Calu3 (cell line): ENCODE measurements around the gene ASRGL1. TPM values are rescaled to one million over a fixed set of nuclear protein-coding genes. Genes with fewer than 3 reads are reported as not detected.

Experiments used
- BruUV-seq: library from RNA; stranded (reverse); fragments of 400-500 nt; replicated peaks from 2 replicates; lab custom pipeline; 2021; lab: Mats Ljungman, UMichigan
- CTCF ChIA-PET: fragments of 300-600 bp; sonication (Branson Sonifier 250); formaldehyde crosslinking; loops from one replicate; lab custom pipeline; 2022; ENCODE audit warnings: antibody characterized with exemption; lab: Charles Lee
- DNase-seq: peaks from one replicate; pipeline ENCODE4 v3.0.0; 2022
- H3K27ac Mint-ChIP-seq: one replicate; pipeline ENCODE4 v1.8.0; 2022; ENCODE audit warnings: mixed read lengths; ENCODE audit not compliant: unreplicated experiment
- H3K27me3 Mint-ChIP-seq: one replicate; pipeline ENCODE4 v1.8.0; 2022; ENCODE audit warnings: mixed read lengths; ENCODE audit not compliant: unreplicated experiment
- H3K36me3 Mint-ChIP-seq: one replicate; pipeline ENCODE4 v1.8.0; 2022; ENCODE audit warnings: mild to moderate bottlenecking, moderate library complexity, mixed read lengths; ENCODE audit not compliant: insufficient read depth, unreplicated experiment
- H3K4me1 Mint-ChIP-seq: one replicate; pipeline ENCODE4 v1.8.0; 2022; ENCODE audit warnings: mild to moderate bottlenecking, low read depth, mixed read lengths; ENCODE audit not compliant: unreplicated experiment
- H3K4me3 Mint-ChIP-seq: one replicate; pipeline ENCODE4 v1.8.0; 2022; ENCODE audit warnings: mild to moderate bottlenecking, low read depth, moderate library complexity, mixed read lengths; ENCODE audit not compliant: unreplicated experiment
- H3K9me3 Mint-ChIP-seq: one replicate; pipeline ENCODE4 v1.8.0; 2022; ENCODE audit warnings: low read depth, mixed read lengths; ENCODE audit not compliant: unreplicated experiment
- intact Hi-C: fragments of 100-400 bp; cut with micrococcal nuclease; formaldehyde crosslinking; loops from one replicate; pipeline ENCODE4 v1.10.0; 2022; ENCODE audit not compliant: unreplicated experiment
- total RNA-seq: library from RNA; stranded (reverse); gene quantifications from 2 replicates; pipeline ENCODE4 v1.2.3, GENCODE V29; 2022
- TF ChIP-seq, protein P1 (sequence below): fragments of 200-600 bp; IDR thresholded peaks from one replicate; pipeline ENCODE4 v1.8.0; 2022; ENCODE audit warnings: antibody characterized with exemption; ENCODE audit not compliant: unreplicated experiment

Gene ASRGL1
- total RNA-seq, 1 experiment from 2014 or later = 30.3 TPM

DNA sequence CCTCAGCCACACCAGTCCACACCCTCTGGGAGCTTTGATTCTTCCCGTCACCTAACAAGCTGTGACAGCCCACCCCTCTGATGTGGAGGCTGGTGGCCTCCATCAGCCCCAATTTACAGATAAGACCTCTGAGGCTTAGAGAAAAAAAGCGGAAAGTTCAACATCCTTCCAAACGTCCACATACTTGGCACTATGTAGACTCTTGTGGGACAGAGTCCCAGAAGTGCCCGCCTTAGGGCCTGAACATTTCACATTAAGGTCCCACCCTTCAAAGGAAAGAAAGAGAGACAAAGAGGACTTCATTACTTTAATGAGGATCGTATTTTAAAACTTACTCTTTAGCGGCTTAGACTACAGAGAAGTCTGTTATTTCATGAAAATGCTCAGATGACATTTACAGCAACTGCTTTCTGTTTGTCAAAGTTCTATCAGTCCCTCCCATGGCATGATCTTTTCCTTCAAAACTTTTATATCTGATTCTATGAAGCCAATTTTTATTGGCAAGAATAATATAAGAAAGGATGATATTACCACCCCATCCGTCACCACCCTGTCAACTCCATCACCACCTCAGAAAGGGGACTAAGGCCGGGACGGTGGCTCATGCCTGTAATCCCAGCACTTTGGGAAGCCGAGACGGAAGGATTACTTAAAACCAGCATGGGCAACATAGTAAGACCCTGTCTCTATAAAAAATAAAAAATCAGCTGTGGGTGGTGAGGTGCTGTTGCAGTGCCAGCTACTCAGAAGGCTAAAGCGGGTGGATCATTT, 65.9 kb downstream of the ASRGL1 start:
- intact Hi-C loops = no loop called here
- peaks cover 9% of the 10 kb centered on the region for H3K4me1 Mint-ChIP-seq
- no TSS peak for BruUV-seq
- H3K27me3 Mint-ChIP-seq = peaks cover 37% of the 10 kb centered on the region
- CTCF ChIA-PET = interaction anchor here (0.7 kb wide), 1 partner anchor 23 kb away, joined by 3 read pairs; no protein-coding TSS in a partner anchor
- no peaks in the 10 kb centered on the region for H3K9me3 Mint-ChIP-seq
- H3K27ac Mint-ChIP-seq = no peak overlapping the region
- TF ChIP-seq, protein P1, sequence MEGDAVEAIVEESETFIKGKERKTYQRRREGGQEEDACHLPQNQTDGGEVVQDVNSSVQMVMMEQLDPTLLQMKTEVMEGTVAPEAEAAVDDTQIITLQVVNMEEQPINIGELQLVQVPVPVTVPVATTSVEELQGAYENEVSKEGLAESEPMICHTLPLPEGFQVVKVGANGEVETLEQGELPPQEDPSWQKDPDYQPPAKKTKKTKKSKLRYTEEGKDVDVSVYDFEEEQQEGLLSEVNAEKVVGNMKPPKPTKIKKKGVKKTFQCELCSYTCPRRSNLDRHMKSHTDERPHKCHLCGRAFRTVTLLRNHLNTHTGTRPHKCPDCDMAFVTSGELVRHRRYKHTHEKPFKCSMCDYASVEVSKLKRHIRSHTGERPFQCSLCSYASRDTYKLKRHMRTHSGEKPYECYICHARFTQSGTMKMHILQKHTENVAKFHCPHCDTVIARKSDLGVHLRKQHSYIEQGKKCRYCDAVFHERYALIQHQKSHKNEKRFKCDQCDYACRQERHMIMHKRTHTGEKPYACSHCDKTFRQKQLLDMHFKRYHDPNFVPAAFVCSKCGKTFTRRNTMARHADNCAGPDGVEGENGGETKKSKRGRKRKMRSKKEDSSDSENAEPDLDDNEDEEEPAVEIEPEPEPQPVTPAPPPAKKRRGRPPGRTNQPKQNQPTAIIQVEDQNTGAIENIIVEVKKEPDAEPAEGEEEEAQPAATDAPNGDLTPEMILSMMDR = no peak
- DNase-seq = no peak
- H3K4me3 Mint-ChIP-seq = no peak overlapping the region
- no peaks in the 10 kb centered on the region for H3K36me3 Mint-ChIP-seq

DNA sequence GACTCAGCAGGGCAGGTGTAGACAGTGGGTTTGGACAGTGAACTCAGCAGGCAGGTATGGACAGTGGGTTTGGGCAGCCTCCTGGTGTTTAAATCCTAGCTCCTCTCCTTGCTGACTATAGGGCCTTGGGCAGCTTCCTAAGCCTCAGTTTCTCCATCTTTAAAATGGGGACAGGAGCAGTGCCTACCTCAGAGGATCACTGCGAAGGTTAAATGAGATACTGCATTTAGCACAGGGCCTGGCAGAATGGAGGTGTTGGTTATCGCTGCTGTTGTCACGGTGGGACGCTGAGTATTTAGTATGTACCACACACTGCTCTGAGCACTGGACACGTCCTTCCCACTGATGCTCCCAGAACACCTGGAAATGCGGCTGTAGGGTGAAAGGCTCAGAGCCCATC, 67.2 kb downstream of the ASRGL1 start:
- no peaks in the 10 kb centered on the region for H3K9me3 Mint-ChIP-seq
- H3K4me3 Mint-ChIP-seq = no peak overlapping the region
- TF ChIP-seq, protein P1 = no peak
- DNase-seq = no peak
- no TSS peak for BruUV-seq
- intact Hi-C loops = no loop called here
- no peaks in the 10 kb centered on the region for H3K36me3 Mint-ChIP-seq
- CTCF ChIA-PET = interaction anchor here (0.7 kb wide), 1 partner anchor 15 kb away, joined by 4 read pairs; no protein-coding TSS in a partner anchor
- H3K27ac Mint-ChIP-seq = no peak overlapping the region
- peaks cover 37% of the 10 kb centered on the region for H3K27me3 Mint-ChIP-seq
- peaks cover 9% of the 10 kb centered on the region for H3K4me1 Mint-ChIP-seq

- CTCF ChIA-PET = interaction anchor here (0.7 kb wide), 1 partner anchor 14 kb away, joined by 4 read pairs; no protein-coding TSS in a partner anchor
- H3K27ac Mint-ChIP-seq = no peak overlapping the region
- H3K36me3 Mint-ChIP-seq = no peaks in the 10 kb centered on the region
- BruUV-seq = no TSS peak
- H3K4me1 Mint-ChIP-seq = peaks cover 9% of the 10 kb centered on the region
- TF ChIP-seq, protein P1 = no peak
- intact Hi-C loops = no loop called here
- peaks cover 37% of the 10 kb centered on the region for H3K27me3 Mint-ChIP-seq
- no peaks in the 10 kb centered on the region for H3K9me3 Mint-ChIP-seq
- H3K4me3 Mint-ChIP-seq = no peak overlapping the region
- no peak for DNase-seq
These were observed 67.7 kb downstream of the ASRGL1 start for GRCh38 chr11:62404901-62405300.

- H3K9me3 Mint-ChIP-seq = no peaks in the 10 kb centered on the region
- CTCF ChIA-PET = no interaction called here
- intact Hi-C loops = no loop called here
These were observed 68.8 kb downstream of the ASRGL1 start for GRCh38 chr11:62406034-62406433.

More at GRCh38 chr11:62406034-62406433, 68.8 kb downstream of the ASRGL1 start:
- H3K27ac Mint-ChIP-seq = no peak overlapping the region
- TF ChIP-seq, protein P1 = no peak
- no peak overlapping the region for H3K4me3 Mint-ChIP-seq
- no peaks in the 10 kb centered on the region for H3K36me3 Mint-ChIP-seq
- H3K4me1 Mint-ChIP-seq = peaks cover 9% of the 10 kb centered on the region
- no peak for DNase-seq
- BruUV-seq = no TSS peak
- peaks cover 37% of the 10 kb centered on the region for H3K27me3 Mint-ChIP-seq
